Common myeloid progenitor, CD34-positive (primary cell): ENCODE measurements around the gene FAM107B.
A peak's percentile ranks its signal among the peaks of the same experiment; 100 is the strongest.

Experiments used
- CTCF ChIA-PET: fragments of 350-600 bp; sonication (Branson Sonifier 250); formaldehyde crosslinking; loops from one replicate; lab custom pipeline; 2021; ENCODE audit warnings: antibody characterized with exemption; lab: Charles Lee
- POLR2A ChIA-PET: fragments of 350-600 bp; sonication (Branson Sonifier 250); formaldehyde crosslinking; loops from one replicate; lab custom pipeline; 2021; ENCODE audit warnings: antibody characterized with exemption; lab: Charles Lee
- DNase-seq, 3 donors: peaks; one replicate each; pipeline versions ENCODE4 v3.0.0 to v3.0.0-alpha.2; 2013
- H3K27ac ChIP-seq, 2 experiments: 1 replicate in 1 of 2; 2 replicates in 1 of 2; pipeline ENCODE4 v1.7.0; 2013; ENCODE audit warnings: inconsistent platforms in 2 of 2, low read length in 2 of 2, mild to moderate bottlenecking in 2 of 2, low read depth in 1 of 2, moderate library complexity in 1 of 2; ENCODE audit not compliant: severe bottlenecking in 2 of 2, insufficient read depth in 1 of 2, poor library complexity in 1 of 2
- H3K27me3 ChIP-seq, 5 experiments: replicated peaks in 2 of 5; 1 replicate in 3 of 5; 2 replicates in 2 of 5; pipeline versions ENCODE4 v1.6.1 to v1.7.0; 2013; ENCODE audit warnings: low read length in 4 of 5, mild to moderate bottlenecking in 2 of 5, moderate library complexity in 2 of 5, inconsistent platforms in 1 of 5; ENCODE audit not compliant: insufficient read depth in 5 of 5, control insufficient read depth in 4 of 5
- H3K36me3 ChIP-seq, 4 experiments: 1 replicate in 2 of 4; 2 replicates in 2 of 4; pipeline versions ENCODE4 v1.6.1 to v1.7.0; 2013; ENCODE audit warnings: low read length in 3 of 4, control low read depth in 1 of 4, mild to moderate bottlenecking in 1 of 4; ENCODE audit not compliant: control insufficient read depth in 4 of 4, insufficient read depth in 4 of 4
- H3K4me1 ChIP-seq, 4 experiments: 1 replicate in 3 of 4; 2 replicates in 1 of 4; pipeline versions ENCODE4 v1.6.1 to v1.7.1; 2013; ENCODE audit warnings: low read length in 3 of 4, mild to moderate bottlenecking in 3 of 4, control low read depth in 1 of 4, inconsistent platforms in 1 of 4, moderate library complexity in 1 of 4; ENCODE audit not compliant: control insufficient read depth in 4 of 4, insufficient read depth in 4 of 4; ENCODE audit errors: control extremely low read depth in 1 of 4
- H3K4me3 ChIP-seq, 7 experiments: 1 replicate in 4 of 7; 2 replicates in 3 of 7; pipeline versions ENCODE4 v1.5.1 to v1.7.0; 2013; ENCODE audit warnings: mild to moderate bottlenecking in 7 of 7, low read length in 6 of 7, moderate library complexity in 6 of 7, inconsistent platforms in 2 of 7, low read depth in 2 of 7, control low read depth in 1 of 7; ENCODE audit not compliant: insufficient read depth in 4 of 7, control insufficient read depth in 1 of 7; ENCODE audit errors: extremely low read depth in 1 of 7
- H3K9me3 ChIP-seq, 5 experiments: 1 replicate in 4 of 5; 2 replicates in 1 of 5; pipeline versions ENCODE4 v1.6.1 to v1.7.1; 2013; ENCODE audit warnings: low read length in 4 of 5, mild to moderate bottlenecking in 2 of 5, inconsistent platforms in 1 of 5, low read depth in 1 of 5, moderate library complexity in 1 of 5; ENCODE audit not compliant: control insufficient read depth in 4 of 5, insufficient read depth in 2 of 5; ENCODE audit errors: control extremely low read depth in 1 of 5
- WGBS: methylation state at CpG from one replicate; pipeline ENCODE4 v1.1.5; 2013; ENCODE audit not compliant: insufficient coverage; 5-methylcytosine and 5-hydroxymethylcytosine counted together

Gene FAM107B

GRCh38 chr10:14553448-14553847 lies 221.2 kb downstream of the FAM107B start:
- Histone ChIP-seq H3K36me3 (peaks cover 0 to 8% (median 1%) of the 10 kb centered on the region in 4 experiments), H3K27ac (no peak overlapping the region), H3K4me3 (no peak overlapping the region), H3K27me3 (peaks cover 0 to 22% (median 0%) of the 10 kb centered on the region in 5 experiments), H3K9me3 (no peaks in the 10 kb centered on the region), H3K4me1 (peaks cover 18 to 58% (median 24%) of the 10 kb centered on the region in 4 experiments)
- peak in 2 of 3 donors; percentile 21 to 46 for DNase-seq
- CTCF ChIA-PET: interaction anchor here (1.0 to 4.4 kb wide), 3 partner anchors 11 to 271 kb away, joined by 4 to 18 read pairs (median 17); no protein-coding TSS in a partner anchor
- WGBS: 100% methylated on average over 1 of the region's 1 CpG
- POLR2A ChIA-PET: no interaction called here

GRCh38 chr10:14552015-14552414 lies 222.7 kb downstream of the FAM107B start:
- no peaks in the 10 kb centered on the region for H3K9me3 ChIP-seq
- no peak overlapping the region for H3K27ac ChIP-seq
- ChIA-PET CTCF (interaction anchor here (1.1 to 4.4 kb wide), 3 partner anchors 9 to 15 kb away, joined by 3 to 18 read pairs (median 17); no protein-coding TSS in a partner anchor), POLR2A (no interaction called here)
- DNase-seq: no peak
- H3K27me3 ChIP-seq: peaks cover 0 to 35% (median 5%) of the 10 kb centered on the region in 5 experiments
- peaks cover 0 to 8% (median 1%) of the 10 kb centered on the region in 4 experiments for H3K36me3 ChIP-seq
- peaks cover 18 to 56% (median 22%) of the 10 kb centered on the region in 4 experiments for H3K4me1 ChIP-seq
- 92% methylated on average over 4 of the region's 4 CpGs for WGBS
- no peak overlapping the region for H3K4me3 ChIP-seq

GRCh38 chr10:14550471-14550981 lies 224.2 kb downstream of the FAM107B start:
- Histone ChIP-seq H3K4me1 (peaks cover 17 to 51% (median 25%) of the 10 kb centered on the region in 4 experiments), H3K9me3 (no peaks in the 10 kb centered on the region), H3K27me3 (peaks cover 0 to 46% (median 14%) of the 10 kb centered on the region in 5 experiments), H3K36me3 (peaks cover 0 to 8% (median 1%) of the 10 kb centered on the region in 4 experiments), H3K27ac (no peak overlapping the region), H3K4me3 (no peak overlapping the region)
- ChIA-PET CTCF (interaction anchor here (0.9 to 2.4 kb wide), 2 partner anchors 14 to 24 kb away, joined by 3 to 11 read pairs; no protein-coding TSS in a partner anchor), POLR2A (no interaction called here)
- DNase-seq: no peak
- 98% methylated on average over 4 of the region's 6 CpGs for WGBS

- Histone ChIP-seq H3K27ac (no peak overlapping the region), H3K4me1 (peaks cover 13 to 49% (median 25%) of the 10 kb centered on the region in 4 experiments), H3K4me3 (no peak overlapping the region), H3K27me3 (peaks cover 0 to 52% (median 14%) of the 10 kb centered on the region in 5 experiments), H3K36me3 (peaks cover 0 to 8% (median 1%) of the 10 kb centered on the region in 4 experiments), H3K9me3 (no peaks in the 10 kb centered on the region)
- no peak for DNase-seq
- ChIA-PET CTCF (interaction anchor here (1.0 to 2.4 kb wide), 3 partner anchors 9 to 46 kb away, joined by 3 to 11 read pairs (median 5); no protein-coding TSS in a partner anchor), POLR2A (no interaction called here)
- WGBS: 100% methylated on average over 4 of the region's 6 CpGs
These were observed 225.2 kb downstream of the FAM107B start for GRCh38 chr10:14549496-14549895.

- 100% methylated on average over 3 of the region's 3 CpGs for WGBS
- Histone ChIP-seq H3K27me3 (peaks cover 0 to 57% (median 15%) of the 10 kb centered on the region in 5 experiments), H3K9me3 (no peaks in the 10 kb centered on the region), H3K4me1 (peaks cover 8 to 47% (median 20%) of the 10 kb centered on the region in 4 experiments), H3K27ac (no peak overlapping the region), H3K36me3 (peaks cover 0 to 8% (median 1%) of the 10 kb centered on the region in 4 experiments), H3K4me3 (no peak overlapping the region)
- CTCF ChIA-PET: interaction anchor here (1.0 to 2.4 kb wide), 4 partner anchors 10 to 45 kb away, joined by 3 to 11 read pairs (median 4); no protein-coding TSS in a partner anchor
- POLR2A ChIA-PET: no interaction called here
- DNase-seq: no peak
These were observed 225.7 kb downstream of the FAM107B start for GRCh38 chr10:14548970-14549369.

GRCh38 chr10:14548474-14548873 lies 226.2 kb downstream of the FAM107B start:
- CTCF ChIA-PET: interaction anchor here (0.9 to 3.9 kb wide), 4 partner anchors 10 to 47 kb away, joined by 3 to 21 read pairs (median 3); no protein-coding TSS in a partner anchor
- peaks cover 0 to 58% (median 17%) of the 10 kb centered on the region in 5 experiments for H3K27me3 ChIP-seq
- peaks cover 0 to 8% (median 1%) of the 10 kb centered on the region in 4 experiments for H3K36me3 ChIP-seq
- H3K27ac ChIP-seq: no peak overlapping the region
- H3K4me3 ChIP-seq: no peak overlapping the region
- peaks cover 9 to 47% (median 17%) of the 10 kb centered on the region in 4 experiments for H3K4me1 ChIP-seq
- 91% methylated on average over 7 of the region's 11 CpGs for WGBS
- POLR2A ChIA-PET: interaction anchor here (0.8 kb wide), 1 partner anchor 11 kb away, joined by 3 read pairs; no protein-coding TSS in a partner anchor
- no peak for DNase-seq
- no peaks in the 10 kb centered on the region for H3K9me3 ChIP-seq
